HEK293 (cell line): Measurements from ENCODE around the gene SPRED2.

ENCODE experiments used
- CTCF ChIA-PET: fragments of 350-600 bp; formaldehyde crosslinking; extraction: SDS; loops from one replicate; lab custom pipeline; 2021; ENCODE audit warnings: antibody characterized with exemption; lab: Yijun Ruan, JAX
- POLR2A ChIA-PET: fragments of 300-600 bp; formaldehyde crosslinking; extraction: SDS; loops from one replicate; lab custom pipeline; 2020; ENCODE audit warnings: antibody characterized with exemption, inconsistent platforms; lab: Yijun Ruan, JAX
- H3K27ac ChIP-seq: fragments of 200-500 bp; sonication (Bioruptor generic); 2 replicates; pipeline ENCODE4 v1.5.1; 2014; ENCODE audit warnings: low read depth, low read length, control low read depth, inconsistent platforms; ENCODE audit errors: extremely low read depth
- H3K36me3 ChIP-seq, 2 experiments: fragments of 200-500 bp in 1 of 2; sonication (Bioruptor generic) in 1 of 2; 1 replicate in 1 of 2; 2 replicates in 1 of 2; pipeline ENCODE4 v1.5.1; 2014 to 2017; ENCODE audit warnings: inconsistent platforms in 2 of 2, low read length in 2 of 2; ENCODE audit not compliant: control insufficient read depth in 2 of 2, insufficient read depth in 1 of 2
- H3K4me1 ChIP-seq: fragments of 200-500 bp; sonication (Bioruptor generic); 2 replicates; pipeline ENCODE4 v1.5.1; 2014; ENCODE audit warnings: mild to moderate bottlenecking, low read length, inconsistent platforms; ENCODE audit not compliant: control insufficient read depth, insufficient read depth
- H3K4me3 ChIP-seq: 2 replicates; pipeline ENCODE4 v1.5.1; 2011; ENCODE audit warnings: low read depth, mild to moderate bottlenecking, control low read depth, low read length, moderate library complexity
- H3K9me3 ChIP-seq: fragments of 200-500 bp; sonication (Bioruptor generic); 2 replicates; pipeline ENCODE4 v1.5.1; 2014; ENCODE audit warnings: low read depth, low read length, inconsistent platforms; ENCODE audit not compliant: control insufficient read depth, insufficient read depth
- GFI1B ChIP-seq: fragments of 450-650 bp; formaldehyde crosslinking; IDR thresholded peaks from 2 replicates; pipeline ENCODE4 v1.5.1; 2016; ENCODE audit warnings: missing biosample characterization, missing genetic modification characterization
- KLF1 ChIP-seq: fragments of 450-650 bp; formaldehyde crosslinking; IDR thresholded peaks from 2 replicates; pipeline ENCODE4 v1.5.1; 2016; ENCODE audit warnings: missing biosample characterization, missing genetic modification characterization
- SALL2 ChIP-seq: fragments of 450-650 bp; formaldehyde crosslinking; IDR thresholded peaks from 2 replicates; pipeline ENCODE4 v1.5.0; 2017; ENCODE audit warnings: missing biosample characterization, mild to moderate bottlenecking, missing genetic modification characterization, borderline replicate concordance
- ZNF23 ChIP-seq: fragments of 450-650 bp; formaldehyde crosslinking; IDR thresholded peaks from 2 replicates; pipeline ENCODE4 v1.5.1; 2016; ENCODE audit warnings: missing biosample characterization, missing genetic modification characterization, borderline replicate concordance
- ZNF239 ChIP-seq: fragments of 450-650 bp; formaldehyde crosslinking; IDR thresholded peaks from 2 replicates; pipeline ENCODE4 v1.5.1; 2016; ENCODE audit warnings: missing biosample characterization, missing genetic modification characterization
- ZNF248 ChIP-seq: fragments of 450-650 bp; formaldehyde crosslinking; IDR thresholded peaks from 2 replicates; pipeline ENCODE4 v1.5.1; 2017; ENCODE audit warnings: missing biosample characterization, missing genetic modification characterization
- ZNF266 ChIP-seq: fragments of 450-650 bp; formaldehyde crosslinking; IDR thresholded peaks from 2 replicates; pipeline ENCODE4 v1.5.1; 2016; ENCODE audit warnings: missing biosample characterization, missing genetic modification characterization, low read depth
- ZNF302 ChIP-seq: fragments of 450-650 bp; formaldehyde crosslinking; IDR thresholded peaks from 2 replicates; pipeline ENCODE4 v1.5.1; 2016; ENCODE audit warnings: missing biosample characterization, missing genetic modification characterization, low read depth
- ZNF311 ChIP-seq: fragments of 450-650 bp; formaldehyde crosslinking; IDR thresholded peaks from 2 replicates; pipeline ENCODE4 v1.5.1; 2017; ENCODE audit warnings: missing biosample characterization, missing genetic modification characterization, borderline replicate concordance
- ZNF391 ChIP-seq: fragments of 450-650 bp; formaldehyde crosslinking; IDR thresholded peaks from 2 replicates; pipeline ENCODE4 v1.5.1; 2016; ENCODE audit warnings: low read depth, missing biosample characterization, missing genetic modification characterization, borderline replicate concordance
- ZNF501 ChIP-seq: fragments of 450-650 bp; formaldehyde crosslinking; IDR thresholded peaks from 2 replicates; pipeline ENCODE4 v1.5.1; 2016; ENCODE audit warnings: missing biosample characterization, missing genetic modification characterization
- ZNF530 ChIP-seq: fragments of 450-650 bp; formaldehyde crosslinking; IDR thresholded peaks from 2 replicates; pipeline ENCODE4 v1.5.1; 2016; ENCODE audit warnings: low read depth, missing biosample characterization, missing genetic modification characterization
- ZNF555 ChIP-seq: fragments of 450-650 bp; formaldehyde crosslinking; conservative IDR thresholded peaks from 2 replicates; pipeline ENCODE4 v1.5.1; 2017; ENCODE audit warnings: missing biosample characterization, mild to moderate bottlenecking, missing genetic modification characterization, inconsistent platforms
- ZNF701 ChIP-seq: fragments of 450-650 bp; formaldehyde crosslinking; IDR thresholded peaks from 2 replicates; pipeline ENCODE4 v1.5.1; 2016; ENCODE audit warnings: missing biosample characterization, missing genetic modification characterization
- ZNF777 ChIP-seq: fragments of 450-650 bp; formaldehyde crosslinking; IDR thresholded peaks from 2 replicates; pipeline ENCODE4 v1.5.1; 2017; ENCODE audit warnings: missing biosample characterization, missing genetic modification characterization, borderline replicate concordance
- TF ChIP-seq, protein P1 (sequence below): fragments of 450-650 bp; formaldehyde crosslinking; conservative IDR thresholded peaks from 2 replicates; pipeline ENCODE4 v1.5.1; 2016; ENCODE audit warnings: low read depth, missing biosample characterization, missing genetic modification characterization
- TF ChIP-seq, protein P2 (sequence below): fragments of 450-650 bp; formaldehyde crosslinking; IDR thresholded peaks from 2 replicates; pipeline ENCODE4 v1.5.1; 2017; ENCODE audit warnings: missing biosample characterization, missing genetic modification characterization
- TF ChIP-seq, protein P3 (sequence below): fragments of 450-650 bp; formaldehyde crosslinking; IDR thresholded peaks from 2 replicates; pipeline ENCODE4 v1.5.1; 2016; ENCODE audit warnings: missing biosample characterization, missing genetic modification characterization, borderline replicate concordance
- TF ChIP-seq, protein P4 (sequence below): fragments of 450-650 bp; formaldehyde crosslinking; IDR thresholded peaks from 2 replicates; pipeline ENCODE4 v1.5.0; 2017; ENCODE audit warnings: missing biosample characterization, missing genetic modification characterization, borderline replicate concordance
- TF ChIP-seq, protein P5 (sequence below): fragments of 450-650 bp; IDR thresholded peaks from 2 replicates; pipeline ENCODE4 v1.5.1; 2018; ENCODE audit warnings: missing biosample characterization, missing genetic modification characterization
- TF ChIP-seq, protein P6 (sequence below): fragments of 450-650 bp; formaldehyde crosslinking; IDR thresholded peaks from 2 replicates; pipeline ENCODE4 v1.5.1; 2016; ENCODE audit warnings: missing biosample characterization, missing genetic modification characterization

SPRED2 gene

DNA sequence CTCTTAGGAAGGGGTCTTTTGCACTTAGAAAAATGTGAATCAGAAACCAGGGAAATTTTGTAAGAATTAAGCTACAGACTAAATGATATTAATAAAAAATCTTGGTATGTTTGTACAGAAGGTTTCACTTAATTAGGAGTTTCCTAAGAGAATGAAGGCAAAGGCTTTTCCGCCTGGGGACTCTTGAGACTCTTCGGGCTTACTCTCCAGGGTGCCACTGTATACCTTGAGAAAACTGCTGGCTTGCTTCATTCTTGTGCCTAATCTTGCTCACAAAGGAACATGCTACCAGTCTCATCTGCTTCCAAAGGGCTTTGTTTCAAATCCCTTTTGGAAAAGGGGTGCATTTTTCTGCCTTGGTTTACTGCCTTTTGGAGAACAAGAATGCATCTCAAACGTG, 155.3 kb downstream of the SPRED2 start (continued):
- TF ChIP-seq, protein P1, sequence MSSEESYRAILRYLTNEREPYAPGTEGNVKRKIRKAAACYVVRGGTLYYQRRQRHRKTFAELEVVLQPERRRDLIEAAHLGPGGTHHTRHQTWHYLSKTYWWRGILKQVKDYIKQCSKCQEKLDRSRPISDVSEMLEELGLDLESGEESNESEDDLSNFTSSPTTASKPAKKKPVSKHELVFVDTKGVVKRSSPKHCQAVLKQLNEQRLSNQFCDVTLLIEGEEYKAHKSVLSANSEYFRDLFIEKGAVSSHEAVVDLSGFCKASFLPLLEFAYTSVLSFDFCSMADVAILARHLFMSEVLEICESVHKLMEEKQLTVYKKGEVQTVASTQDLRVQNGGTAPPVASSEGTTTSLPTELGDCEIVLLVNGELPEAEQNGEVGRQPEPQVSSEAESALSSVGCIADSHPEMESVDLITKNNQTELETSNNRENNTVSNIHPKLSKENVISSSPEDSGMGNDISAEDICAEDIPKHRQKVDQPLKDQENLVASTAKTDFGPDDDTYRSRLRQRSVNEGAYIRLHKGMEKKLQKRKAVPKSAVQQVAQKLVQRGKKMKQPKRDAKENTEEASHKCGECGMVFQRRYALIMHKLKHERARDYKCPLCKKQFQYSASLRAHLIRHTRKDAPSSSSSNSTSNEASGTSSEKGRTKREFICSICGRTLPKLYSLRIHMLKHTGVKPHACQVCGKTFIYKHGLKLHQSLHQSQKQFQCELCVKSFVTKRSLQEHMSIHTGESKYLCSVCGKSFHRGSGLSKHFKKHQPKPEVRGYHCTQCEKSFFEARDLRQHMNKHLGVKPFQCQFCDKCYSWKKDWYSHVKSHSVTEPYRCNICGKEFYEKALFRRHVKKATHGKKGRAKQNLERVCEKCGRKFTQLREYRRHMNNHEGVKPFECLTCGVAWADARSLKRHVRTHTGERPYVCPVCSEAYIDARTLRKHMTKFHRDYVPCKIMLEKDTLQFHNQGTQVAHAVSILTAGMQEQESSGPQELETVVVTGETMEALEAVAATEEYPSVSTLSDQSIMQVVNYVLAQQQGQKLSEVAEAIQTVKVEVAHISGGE (tag by site-specific recombination), result no peak
- TF ChIP-seq ZNF391 (tag by site-specific recombination), result no peak

DNA sequence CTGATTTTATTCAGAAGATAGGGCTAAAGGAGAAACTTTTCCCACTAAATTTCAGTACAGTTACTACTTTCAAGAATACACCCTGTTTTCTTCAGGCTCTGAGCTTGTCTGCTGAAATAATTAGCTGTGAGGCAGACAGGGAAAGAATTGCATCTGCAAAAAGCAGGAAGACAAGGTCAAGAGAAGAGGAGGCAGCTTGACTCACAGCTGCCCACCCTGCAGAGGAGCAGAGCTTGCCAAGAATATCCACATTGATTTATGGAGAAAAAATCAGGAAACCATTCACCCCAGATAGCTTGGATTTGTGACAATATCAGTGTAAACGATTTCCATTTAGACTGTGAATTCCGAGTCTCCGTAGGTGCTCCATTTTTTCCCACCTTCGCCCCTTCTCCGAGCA, 155.8 kb downstream of the SPRED2 start:
- Histone ChIP-seq H3K4me1 (no peaks in the 10 kb centered on the region), H3K9me3 (no peaks in the 10 kb centered on the region), H3K27ac (no peak overlapping the region), H3K36me3 (peaks cover 3 to 17% of the 10 kb centered on the region in 2 experiments), H3K4me3 (no peak overlapping the region)
- ChIA-PET CTCF (interaction anchor here (0.6 to 1.9 kb wide), 3 partner anchors 11 to 705 kb away, joined by 3 to 5 read pairs (median 4); no protein-coding TSS in a partner anchor), POLR2A (no interaction called here)
- TF ChIP-seq, protein P2, sequence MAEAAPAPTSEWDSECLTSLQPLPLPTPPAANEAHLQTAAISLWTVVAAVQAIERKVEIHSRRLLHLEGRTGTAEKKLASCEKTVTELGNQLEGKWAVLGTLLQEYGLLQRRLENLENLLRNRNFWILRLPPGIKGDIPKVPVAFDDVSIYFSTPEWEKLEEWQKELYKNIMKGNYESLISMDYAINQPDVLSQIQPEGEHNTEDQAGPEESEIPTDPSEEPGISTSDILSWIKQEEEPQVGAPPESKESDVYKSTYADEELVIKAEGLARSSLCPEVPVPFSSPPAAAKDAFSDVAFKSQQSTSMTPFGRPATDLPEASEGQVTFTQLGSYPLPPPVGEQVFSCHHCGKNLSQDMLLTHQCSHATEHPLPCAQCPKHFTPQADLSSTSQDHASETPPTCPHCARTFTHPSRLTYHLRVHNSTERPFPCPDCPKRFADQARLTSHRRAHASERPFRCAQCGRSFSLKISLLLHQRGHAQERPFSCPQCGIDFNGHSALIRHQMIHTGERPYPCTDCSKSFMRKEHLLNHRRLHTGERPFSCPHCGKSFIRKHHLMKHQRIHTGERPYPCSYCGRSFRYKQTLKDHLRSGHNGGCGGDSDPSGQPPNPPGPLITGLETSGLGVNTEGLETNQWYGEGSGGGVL (tag by site-specific recombination), result no peak
- TF ChIP-seq ZNF555 (tag by site-specific recombination) (no peak), ZNF701 (tag by site-specific recombination) (no peak), SALL2 (tag by site-specific recombination) (no peak), ZNF311 (tag by site-specific recombination) (no peak), ZNF391 (tag by site-specific recombination) (no peak), ZNF248 (tag by site-specific recombination) (no peak), ZNF501 (tag by site-specific recombination) (no peak), ZNF23 (tag by site-specific recombination) (no peak), ZNF530 (tag by site-specific recombination) (no peak), KLF1 (tag by site-specific recombination) (no peak), GFI1B (no peak), ZNF266 (tag by site-specific recombination) (no peak), ZNF302 (tag by site-specific recombination) (no peak), ZNF777 (tag by site-specific recombination) (no peak), ZNF239 (tag by site-specific recombination) (no peak)
- TF ChIP-seq, protein P3, sequence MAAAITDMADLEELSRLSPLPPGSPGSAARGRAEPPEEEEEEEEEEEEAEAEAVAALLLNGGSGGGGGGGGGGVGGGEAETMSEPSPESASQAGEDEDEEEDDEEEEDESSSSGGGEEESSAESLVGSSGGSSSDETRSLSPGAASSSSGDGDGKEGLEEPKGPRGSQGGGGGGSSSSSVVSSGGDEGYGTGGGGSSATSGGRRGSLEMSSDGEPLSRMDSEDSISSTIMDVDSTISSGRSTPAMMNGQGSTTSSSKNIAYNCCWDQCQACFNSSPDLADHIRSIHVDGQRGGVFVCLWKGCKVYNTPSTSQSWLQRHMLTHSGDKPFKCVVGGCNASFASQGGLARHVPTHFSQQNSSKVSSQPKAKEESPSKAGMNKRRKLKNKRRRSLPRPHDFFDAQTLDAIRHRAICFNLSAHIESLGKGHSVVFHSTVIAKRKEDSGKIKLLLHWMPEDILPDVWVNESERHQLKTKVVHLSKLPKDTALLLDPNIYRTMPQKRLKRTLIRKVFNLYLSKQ (tag by site-specific recombination), result no peak
- TF ChIP-seq, protein P4, sequence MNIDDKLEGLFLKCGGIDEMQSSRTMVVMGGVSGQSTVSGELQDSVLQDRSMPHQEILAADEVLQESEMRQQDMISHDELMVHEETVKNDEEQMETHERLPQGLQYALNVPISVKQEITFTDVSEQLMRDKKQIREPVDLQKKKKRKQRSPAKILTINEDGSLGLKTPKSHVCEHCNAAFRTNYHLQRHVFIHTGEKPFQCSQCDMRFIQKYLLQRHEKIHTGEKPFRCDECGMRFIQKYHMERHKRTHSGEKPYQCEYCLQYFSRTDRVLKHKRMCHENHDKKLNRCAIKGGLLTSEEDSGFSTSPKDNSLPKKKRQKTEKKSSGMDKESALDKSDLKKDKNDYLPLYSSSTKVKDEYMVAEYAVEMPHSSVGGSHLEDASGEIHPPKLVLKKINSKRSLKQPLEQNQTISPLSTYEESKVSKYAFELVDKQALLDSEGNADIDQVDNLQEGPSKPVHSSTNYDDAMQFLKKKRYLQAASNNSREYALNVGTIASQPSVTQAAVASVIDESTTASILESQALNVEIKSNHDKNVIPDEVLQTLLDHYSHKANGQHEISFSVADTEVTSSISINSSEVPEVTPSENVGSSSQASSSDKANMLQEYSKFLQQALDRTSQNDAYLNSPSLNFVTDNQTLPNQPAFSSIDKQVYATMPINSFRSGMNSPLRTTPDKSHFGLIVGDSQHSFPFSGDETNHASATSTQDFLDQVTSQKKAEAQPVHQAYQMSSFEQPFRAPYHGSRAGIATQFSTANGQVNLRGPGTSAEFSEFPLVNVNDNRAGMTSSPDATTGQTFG, result no peak
- TF ChIP-seq, protein P5, sequence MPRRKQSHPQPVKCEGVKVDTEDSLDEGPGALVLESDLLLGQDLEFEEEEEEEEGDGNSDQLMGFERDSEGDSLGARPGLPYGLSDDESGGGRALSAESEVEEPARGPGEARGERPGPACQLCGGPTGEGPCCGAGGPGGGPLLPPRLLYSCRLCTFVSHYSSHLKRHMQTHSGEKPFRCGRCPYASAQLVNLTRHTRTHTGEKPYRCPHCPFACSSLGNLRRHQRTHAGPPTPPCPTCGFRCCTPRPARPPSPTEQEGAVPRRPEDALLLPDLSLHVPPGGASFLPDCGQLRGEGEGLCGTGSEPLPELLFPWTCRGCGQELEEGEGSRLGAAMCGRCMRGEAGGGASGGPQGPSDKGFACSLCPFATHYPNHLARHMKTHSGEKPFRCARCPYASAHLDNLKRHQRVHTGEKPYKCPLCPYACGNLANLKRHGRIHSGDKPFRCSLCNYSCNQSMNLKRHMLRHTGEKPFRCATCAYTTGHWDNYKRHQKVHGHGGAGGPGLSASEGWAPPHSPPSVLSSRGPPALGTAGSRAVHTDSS, result no peak
- TF ChIP-seq, protein P6, sequence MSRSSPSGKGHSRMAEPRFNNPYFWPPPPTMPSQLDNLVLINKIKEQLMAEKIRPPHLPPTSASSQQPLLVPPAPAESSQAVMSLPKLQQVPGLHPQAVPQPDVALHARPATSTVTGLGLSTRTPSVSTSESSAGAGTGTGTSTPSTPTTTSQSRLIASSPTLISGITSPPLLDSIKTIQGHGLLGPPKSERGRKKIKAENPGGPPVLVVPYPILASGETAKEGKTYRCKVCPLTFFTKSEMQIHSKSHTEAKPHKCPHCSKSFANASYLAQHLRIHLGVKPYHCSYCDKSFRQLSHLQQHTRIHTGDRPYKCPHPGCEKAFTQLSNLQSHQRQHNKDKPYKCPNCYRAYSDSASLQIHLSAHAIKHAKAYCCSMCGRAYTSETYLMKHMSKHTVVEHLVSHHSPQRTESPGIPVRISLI, result no peak
